Breast epithelium (tissue), 4 donors: Measurements from ENCODE around the gene SNX9. TPM values are rescaled to one million over a fixed set of nuclear protein-coding genes. Genes with fewer than 3 reads are reported as not detected.
"Not testable (repeated sequence)": the region's sequence is repeated elsewhere in the genome, so short reads cannot be mapped to it uniquely, and the experiment has no call there.

Experiments
- DNase-seq, 2 donors: peaks; one replicate each; pipeline ENCODE4 v3.0.0-alpha.2; 2019; ENCODE audit warnings: low spot score in 2 of 2
- H3K27ac ChIP-seq, 2 donors: fragments of 200-600 bp; sonication (generic) in 1 of 2; one replicate each; pipeline ENCODE4 v1.5.1; 2016 to 2019; ENCODE audit warnings: mild to moderate bottlenecking in 1 of 2
- H3K27me3 ChIP-seq, 2 donors: fragments of 200-600 bp; sonication (generic) in 1 of 2; one replicate each; pipeline versions ENCODE4 v1.5.1 to v1.6.0; 2017 to 2019; ENCODE audit warnings: control low read depth in 1 of 2, mild to moderate bottlenecking in 1 of 2
- H3K36me3 ChIP-seq: fragments of 200-600 bp; one replicate; pipeline ENCODE4 v1.5.1; 2019
- H3K4me1 ChIP-seq, 2 donors: fragments of 200-600 bp; sonication (generic); one replicate each; pipeline ENCODE4 v1.5.1; 2016 to 2019; ENCODE audit warnings: control low read depth in 1 of 2
- H3K4me3 ChIP-seq, 3 donors: fragments of 200-600 bp; sonication (generic); 1 replicate in 2 of 3; 2 replicates in 1 of 3; pipeline ENCODE4 v1.5.1; 2016 to 2019; ENCODE audit warnings: mild to moderate bottlenecking in 3 of 3, moderate library complexity in 2 of 3
- H3K9me3 ChIP-seq, 2 donors: fragments of 200-600 bp; sonication (generic) in 1 of 2; one replicate each; pipeline ENCODE4 v1.5.1; 2016 to 2019; ENCODE audit warnings: control low read depth in 1 of 2
- POLR2A ChIP-seq: fragments of 450-650 bp; IDR thresholded peaks from one replicate; pipeline ENCODE4 v1.6.1; 2016; ENCODE audit warnings: antibody characterized with exemption, mild to moderate bottlenecking, moderate library complexity
- POLR2AphosphoS5 ChIP-seq, 3 donors: sonication (generic); formaldehyde crosslinking; IDR thresholded peaks; one replicate each; pipeline ENCODE4 v1.6.1; 2017; ENCODE audit warnings: antibody characterized with exemption in 3 of 3
- intact Hi-C: fragments of 100-400 bp; cut with DNase I; formaldehyde crosslinking; loops from one replicate; pipeline ENCODE4 v1.15.1; 2023; ENCODE audit warnings: low total_unique reads
- total RNA-seq, 3 donors: library from RNA; depleted of rRNA; stranded (reverse); fragments of >200 nt; gene quantifications; one replicate each; pipeline ENCODE4 v1.1.0, GENCODE V29; 2016
- TF ChIP-seq, protein P1 (sequence below), 3 donors: fragments of 450-650 bp; IDR thresholded peaks; one replicate each; pipeline ENCODE4 v1.5.1; 2016 to 2017; ENCODE audit warnings: antibody characterized with exemption in 3 of 3, mild to moderate bottlenecking in 3 of 3, moderate library complexity in 3 of 3

Gene SNX9
- total RNA-seq, 3 donors from 2014 or later = 61.6 to 83.2 (median 75.7) TPM

DNA sequence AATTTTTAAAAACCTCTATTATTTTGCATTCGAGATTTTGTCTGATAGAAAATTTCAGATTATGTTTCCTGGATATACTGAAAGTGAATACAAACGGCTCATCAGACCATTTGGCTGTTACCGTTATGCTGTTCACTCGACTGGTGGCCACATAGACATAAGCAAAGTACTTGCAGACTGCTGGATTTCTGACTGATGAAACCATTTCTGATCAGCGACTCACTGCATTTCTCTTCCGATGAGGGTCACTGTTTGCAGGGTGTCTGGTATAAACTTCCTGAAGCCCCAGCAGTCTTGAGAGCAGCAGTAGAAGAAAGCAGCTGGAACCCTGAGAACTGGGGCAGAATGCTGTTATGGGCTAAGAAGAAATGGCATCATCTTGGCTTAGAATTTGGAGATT, 17.7 kb downstream of the SNX9 start:
- Histone ChIP-seq H3K27me3 (no peaks in the 10 kb centered on the region), H3K27ac (no peak overlapping the region), H3K9me3 (no peaks in the 10 kb centered on the region), H3K4me3 (no peak overlapping the region), H3K4me1 (peaks cover 0 to 6% of the 10 kb centered on the region in 2 donors), H3K36me3 (no peaks in the 10 kb centered on the region)
- no peak for TF ChIP-seq POLR2AphosphoS5 (IDR thresholded peaks at IDR 0.05)
- no peak for TF ChIP-seq POLR2A
- TF ChIP-seq, protein P1, sequence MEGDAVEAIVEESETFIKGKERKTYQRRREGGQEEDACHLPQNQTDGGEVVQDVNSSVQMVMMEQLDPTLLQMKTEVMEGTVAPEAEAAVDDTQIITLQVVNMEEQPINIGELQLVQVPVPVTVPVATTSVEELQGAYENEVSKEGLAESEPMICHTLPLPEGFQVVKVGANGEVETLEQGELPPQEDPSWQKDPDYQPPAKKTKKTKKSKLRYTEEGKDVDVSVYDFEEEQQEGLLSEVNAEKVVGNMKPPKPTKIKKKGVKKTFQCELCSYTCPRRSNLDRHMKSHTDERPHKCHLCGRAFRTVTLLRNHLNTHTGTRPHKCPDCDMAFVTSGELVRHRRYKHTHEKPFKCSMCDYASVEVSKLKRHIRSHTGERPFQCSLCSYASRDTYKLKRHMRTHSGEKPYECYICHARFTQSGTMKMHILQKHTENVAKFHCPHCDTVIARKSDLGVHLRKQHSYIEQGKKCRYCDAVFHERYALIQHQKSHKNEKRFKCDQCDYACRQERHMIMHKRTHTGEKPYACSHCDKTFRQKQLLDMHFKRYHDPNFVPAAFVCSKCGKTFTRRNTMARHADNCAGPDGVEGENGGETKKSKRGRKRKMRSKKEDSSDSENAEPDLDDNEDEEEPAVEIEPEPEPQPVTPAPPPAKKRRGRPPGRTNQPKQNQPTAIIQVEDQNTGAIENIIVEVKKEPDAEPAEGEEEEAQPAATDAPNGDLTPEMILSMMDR (IDR thresholded peaks at IDR 0.05) = no peak
- no peak for DNase-seq
- intact Hi-C loops = no loop called here

- Histone ChIP-seq H3K27me3 (no peaks in the 10 kb centered on the region), H3K36me3 (no peaks in the 10 kb centered on the region), H3K27ac (peak overlapping the region in 1 of 2 donors; percentile 48), H3K9me3 (no peaks in the 10 kb centered on the region), H3K4me1 (peaks cover 0 to 6% of the 10 kb centered on the region in 2 donors), H3K4me3 (no peak overlapping the region)
- no peak for DNase-seq
- TF ChIP-seq POLR2AphosphoS5 (IDR thresholded peaks at IDR 0.05) = no peak
- TF ChIP-seq, protein P1 (IDR thresholded peaks at IDR 0.05) = no peak
- intact Hi-C loops = no loop called here
These were observed 18.3 kb downstream of the SNX9 start for GRCh38 chr6:157841211-157841840.

DNA sequence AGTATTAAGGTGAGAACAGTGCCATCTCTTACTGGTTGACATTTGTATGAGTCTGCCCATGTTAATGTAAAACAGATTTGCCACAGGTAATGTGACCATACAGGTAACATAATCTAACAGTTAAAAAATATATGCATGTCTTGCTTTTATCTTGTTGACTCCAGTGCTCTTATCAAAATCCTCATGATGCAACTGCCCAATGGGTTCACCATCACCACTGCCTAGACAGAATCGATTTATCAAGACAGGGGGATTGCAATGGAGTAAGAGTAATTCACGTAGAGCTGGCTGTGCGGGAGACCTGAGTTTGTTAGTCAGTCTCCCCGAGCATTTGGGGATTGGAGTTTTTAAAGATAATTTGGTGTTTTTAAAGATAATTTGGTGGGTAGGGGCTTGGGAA, 19.2 kb downstream of the SNX9 start:
- Histone ChIP-seq H3K4me1 (peaks cover 0 to 6% of the 10 kb centered on the region in 2 donors), H3K9me3 (no peaks in the 10 kb centered on the region), H3K27ac (no peak overlapping the region), H3K4me3 (no peak overlapping the region), H3K27me3 (no peaks in the 10 kb centered on the region), H3K36me3 (no peaks in the 10 kb centered on the region)
- DNase-seq = no peak
- intact Hi-C loops = no loop called here
- TF ChIP-seq, protein P1 (IDR thresholded peaks at IDR 0.05) = no peak
- TF ChIP-seq POLR2A (no peak), POLR2AphosphoS5 (IDR thresholded peaks at IDR 0.05) (no peak)

GRCh38 chr6:157844196-157844595, 21.1 kb downstream of the SNX9 start:
- H3K4me3 ChIP-seq, H3K9me3 ChIP-seq, DNase-seq, H3K4me1 ChIP-seq, H3K27ac ChIP-seq, intact Hi-C loops, H3K36me3 ChIP-seq, H3K27me3 ChIP-seq: not testable (repeated sequence)

DNA sequence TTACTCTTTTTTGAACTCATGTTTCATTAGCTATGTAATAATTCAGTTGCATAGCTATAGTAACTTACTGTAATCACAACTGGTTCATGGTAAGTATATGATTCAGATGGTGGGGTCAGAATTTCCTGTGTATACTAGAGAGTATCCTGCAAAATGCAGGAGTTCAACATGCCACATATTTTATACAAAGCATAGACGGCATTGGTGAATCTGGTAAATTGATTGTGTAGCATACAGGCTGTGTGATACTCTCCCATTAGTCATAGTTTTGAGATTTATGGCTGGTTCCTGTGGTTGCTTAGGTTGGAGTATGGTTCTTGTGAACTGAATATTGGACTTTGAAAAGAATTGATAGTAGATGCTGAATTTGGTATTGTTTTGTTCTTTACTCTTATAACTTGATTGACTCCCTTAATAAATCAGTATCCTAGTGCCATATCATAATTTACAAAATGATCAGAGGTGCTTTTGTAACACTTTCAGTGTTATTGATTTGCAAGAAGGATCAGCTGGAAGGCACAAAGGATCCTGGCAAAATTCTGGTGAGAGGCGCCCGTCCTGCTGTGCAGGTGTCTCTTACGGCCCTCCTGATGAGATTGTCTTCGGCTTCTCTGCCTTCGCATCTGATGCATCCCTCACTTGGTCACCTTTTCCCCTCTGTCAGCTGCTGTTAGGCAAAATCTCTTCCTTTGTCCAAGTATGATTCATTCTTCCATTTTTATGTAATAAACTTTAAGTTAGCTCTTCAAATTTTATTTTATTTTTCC, 22.6 kb downstream of the SNX9 start:
- intact Hi-C loops = loop anchor here (5.0 kb wide), 1 partner anchor 733 kb away; no protein-coding TSS in a partner anchor
- H3K4me1 ChIP-seq = peaks cover 0 to 6% of the 10 kb centered on the region in 2 donors
- no peaks in the 10 kb centered on the region for H3K27me3 ChIP-seq
- H3K27ac ChIP-seq = no peak overlapping the region
- DNase-seq = no peak
- TF ChIP-seq POLR2AphosphoS5 (IDR thresholded peaks at IDR 0.05) (no peak), POLR2A (no peak)
- TF ChIP-seq, protein P1 (IDR thresholded peaks at IDR 0.05) = no peak
- H3K36me3 ChIP-seq = no peaks in the 10 kb centered on the region
- H3K9me3 ChIP-seq = no peaks in the 10 kb centered on the region
- no peak overlapping the region for H3K4me3 ChIP-seq
